HG03108 (cell line): ENCODE data around the gene LRRK2.

Source experiments
- ATAC-seq: cut with Tn5 transposase; IDR thresholded peaks from one replicate; pipeline ENCODE4 v1.9.1; 2021; ENCODE audit warnings: moderate library complexity; ENCODE audit not compliant: unreplicated experiment

The LRRK2 gene

DNA sequence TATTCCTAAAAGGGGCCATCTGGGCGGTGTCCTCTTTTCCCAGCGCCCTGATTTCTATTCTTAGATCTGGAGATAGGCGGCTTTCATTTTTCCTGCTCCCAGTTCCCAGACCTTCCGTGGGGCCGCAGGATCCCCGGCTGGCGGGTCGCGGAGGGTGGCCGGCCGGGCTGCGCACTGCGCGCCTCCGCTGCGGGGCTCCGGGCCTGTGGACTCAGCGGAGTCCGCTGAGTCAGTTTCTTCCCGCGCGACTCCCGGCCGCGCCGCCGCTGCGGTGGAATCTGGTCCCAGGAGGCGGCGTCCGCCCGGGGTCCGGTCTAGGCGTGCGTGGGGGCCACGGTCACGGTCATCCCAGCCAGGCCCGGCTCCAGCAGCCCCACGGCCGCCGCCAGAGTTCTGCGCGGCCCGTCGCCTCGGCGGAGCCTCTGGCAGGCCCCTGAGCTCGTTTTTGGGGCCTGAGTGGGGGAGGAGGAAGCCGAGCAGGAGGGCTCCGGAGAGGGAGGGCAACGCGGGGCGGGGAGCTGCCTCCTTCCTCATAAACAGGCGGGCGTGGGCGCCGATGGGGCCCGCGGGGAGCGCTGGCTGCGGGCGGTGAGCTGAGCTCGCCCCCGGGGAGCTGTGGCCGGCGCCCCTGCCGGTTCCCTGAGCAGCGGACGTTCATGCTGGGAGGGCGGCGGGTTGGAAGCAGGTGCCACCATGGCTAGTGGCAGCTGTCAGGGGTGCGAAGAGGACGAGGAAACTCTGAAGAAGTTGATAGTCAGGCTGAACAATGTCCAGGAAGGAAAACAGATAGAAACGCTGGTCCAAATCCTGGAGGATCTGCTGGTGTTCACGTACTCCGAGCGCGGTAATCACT is at the start of gene LRRK2:
Gene LRRK2 (plus strand): TSS at position 559 of the 853 bp plus-strand sequence. CDS start 135 bp downstream, at position 694.
- peak; percentile 35 for ATAC-seq

DNA sequence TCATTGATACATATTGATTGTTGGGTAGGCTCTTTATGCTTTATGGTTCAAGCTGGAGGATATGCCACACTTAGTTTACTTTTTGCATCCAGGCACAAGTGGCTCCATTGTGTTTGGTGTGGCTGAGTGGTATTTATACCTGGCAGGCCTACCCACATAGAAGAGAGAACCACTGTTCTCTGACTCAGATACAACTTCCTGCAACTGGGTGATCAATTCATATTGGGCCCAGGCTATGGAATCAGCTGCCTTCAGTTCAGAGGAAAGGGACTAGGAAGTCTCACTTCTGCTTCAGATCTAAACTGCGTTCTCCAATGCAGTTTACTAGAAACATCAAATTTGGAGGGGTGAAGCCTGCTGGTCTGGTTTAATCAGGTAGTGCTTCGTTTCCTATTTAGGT is 49.8 kb upstream of the LRRK2 start:
- ATAC-seq = no peak

DNA sequence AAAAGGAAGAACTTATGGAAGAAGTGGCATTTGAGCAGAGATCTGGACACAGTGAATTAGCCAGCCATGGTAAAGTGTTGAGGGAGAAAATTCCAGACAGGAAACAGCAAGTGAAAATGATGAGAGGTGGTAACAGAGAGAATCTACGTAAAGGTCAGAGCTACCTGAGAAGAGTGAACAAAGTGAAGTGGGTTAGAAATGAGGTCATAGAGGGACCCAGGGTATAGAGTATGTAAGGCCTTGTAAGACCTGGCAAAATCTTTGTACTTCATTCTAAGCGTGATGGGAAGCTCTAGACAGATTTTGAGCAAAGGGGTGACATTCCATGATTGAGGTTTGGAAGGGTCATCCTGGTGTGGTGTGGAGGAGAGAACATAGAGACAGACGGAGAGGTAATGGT is 49.3 kb upstream of the LRRK2 start:
- ATAC-seq = no peak

DNA sequence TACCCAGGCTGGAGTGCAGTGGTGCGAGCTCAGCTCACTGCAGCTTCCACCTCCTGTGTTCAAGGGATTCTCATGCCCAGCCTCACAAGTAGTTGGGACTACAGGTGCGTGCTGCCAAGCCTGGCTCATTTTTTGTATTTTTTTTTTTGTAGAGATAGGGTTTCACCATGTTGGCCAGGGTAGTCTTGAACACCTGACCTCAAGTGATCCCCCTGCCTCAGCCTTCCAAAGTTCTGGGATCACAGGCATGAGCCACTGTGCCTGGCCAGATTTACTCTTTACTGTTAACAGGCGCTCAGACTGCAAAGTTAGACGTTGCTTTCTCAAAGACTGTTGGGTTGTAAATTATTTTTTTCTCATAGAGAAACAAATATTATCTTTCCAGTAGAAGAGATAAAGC is 46.1 kb upstream of the LRRK2 start:
- no peak for ATAC-seq

DNA sequence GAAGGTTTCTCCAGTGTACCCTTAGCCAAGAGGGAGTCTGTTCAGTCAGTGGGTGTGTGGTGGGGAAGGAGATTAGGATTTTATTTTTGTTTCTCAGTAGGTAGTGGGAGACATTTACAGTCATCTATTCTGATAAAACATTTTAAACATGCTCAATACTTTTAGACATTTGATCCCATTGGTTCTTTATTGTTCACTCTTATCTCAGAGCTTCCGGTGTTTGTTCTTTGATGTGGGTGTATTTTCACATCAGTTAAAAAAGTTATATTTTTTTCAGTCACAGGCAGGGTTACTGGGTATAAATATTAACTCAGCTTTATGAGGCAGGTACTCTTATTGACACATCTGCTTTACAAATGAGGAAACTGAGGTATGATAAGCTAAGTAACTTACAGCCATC is 43.3 kb upstream of the LRRK2 start:
- ATAC-seq = no peak

DNA sequence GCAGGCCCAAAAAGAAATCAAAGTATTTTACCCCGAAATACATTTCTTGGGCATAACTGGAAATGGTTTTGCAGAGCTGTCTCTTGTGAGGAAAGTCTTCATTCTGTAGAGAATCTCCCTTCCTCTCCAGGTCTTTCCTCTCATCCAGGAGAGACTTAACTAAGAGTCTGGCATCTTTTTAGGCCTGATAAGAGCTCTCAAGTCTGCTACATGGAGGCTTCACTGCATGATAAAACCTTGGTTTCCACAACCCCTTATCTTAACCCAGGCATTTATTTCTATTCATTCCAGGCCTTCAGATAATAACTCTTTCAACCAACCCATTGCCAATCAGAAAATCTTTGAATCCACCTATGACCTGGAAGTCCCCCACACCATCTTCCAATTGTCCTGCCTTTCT is 41.1 kb upstream of the LRRK2 start:
- ATAC-seq = no peak

DNA sequence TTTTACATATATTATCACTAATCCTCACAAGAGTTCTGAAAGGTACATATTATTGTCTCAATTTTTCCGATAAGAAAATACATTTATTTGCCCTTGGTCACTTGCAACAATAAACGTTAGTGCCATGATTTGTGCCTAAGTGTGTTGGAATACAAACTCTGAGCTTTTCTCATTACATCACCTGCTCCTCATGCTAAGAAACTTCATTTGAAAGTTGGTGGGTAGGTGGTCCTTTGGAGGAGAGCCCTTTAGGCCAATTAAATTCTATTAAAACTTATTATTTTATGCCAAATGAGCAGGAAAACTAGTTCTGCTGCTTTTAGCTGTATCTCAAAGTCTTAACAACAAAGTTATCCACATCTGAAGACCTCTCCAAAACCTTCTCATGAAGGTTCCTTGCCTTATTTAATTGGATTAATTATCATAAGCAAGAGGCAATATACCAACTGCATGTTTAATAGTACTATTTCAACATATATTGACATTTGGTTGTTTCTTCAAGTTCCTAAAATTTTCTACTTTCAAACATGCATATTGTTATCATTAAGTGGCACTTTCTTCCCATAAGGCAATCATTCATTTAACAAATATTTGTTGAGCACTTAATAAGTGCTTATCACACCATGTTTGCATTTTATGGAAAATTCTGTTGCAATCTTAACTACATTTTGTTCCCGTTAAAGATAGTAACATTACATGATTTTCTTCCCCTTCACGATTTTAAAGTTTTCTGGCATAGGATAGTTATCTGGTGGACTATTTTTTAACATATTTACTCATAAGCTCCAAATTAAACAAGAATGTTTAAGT is 40.1 kb upstream of the LRRK2 start:
- ATAC-seq = no peak

DNA sequence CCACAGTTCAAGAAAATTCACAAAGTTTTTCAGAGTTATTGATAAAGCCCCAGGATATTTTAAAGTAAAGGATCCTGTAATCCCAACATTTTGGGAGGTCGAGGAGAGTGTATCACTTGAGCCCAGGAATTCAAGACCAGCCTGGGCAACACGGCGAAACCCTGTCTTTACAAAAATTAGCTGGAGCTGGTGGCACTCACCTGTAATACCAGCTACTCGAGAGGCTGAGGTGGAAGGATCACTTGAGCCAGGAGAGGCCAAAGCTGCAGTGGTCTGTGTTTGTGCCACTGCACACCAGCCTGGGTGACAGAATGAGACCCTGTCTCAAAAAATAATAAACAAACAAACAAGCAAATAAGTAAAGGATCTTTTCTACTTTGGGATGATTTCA is 39.5 kb upstream of the LRRK2 start:
- ATAC-seq = no peak

DNA sequence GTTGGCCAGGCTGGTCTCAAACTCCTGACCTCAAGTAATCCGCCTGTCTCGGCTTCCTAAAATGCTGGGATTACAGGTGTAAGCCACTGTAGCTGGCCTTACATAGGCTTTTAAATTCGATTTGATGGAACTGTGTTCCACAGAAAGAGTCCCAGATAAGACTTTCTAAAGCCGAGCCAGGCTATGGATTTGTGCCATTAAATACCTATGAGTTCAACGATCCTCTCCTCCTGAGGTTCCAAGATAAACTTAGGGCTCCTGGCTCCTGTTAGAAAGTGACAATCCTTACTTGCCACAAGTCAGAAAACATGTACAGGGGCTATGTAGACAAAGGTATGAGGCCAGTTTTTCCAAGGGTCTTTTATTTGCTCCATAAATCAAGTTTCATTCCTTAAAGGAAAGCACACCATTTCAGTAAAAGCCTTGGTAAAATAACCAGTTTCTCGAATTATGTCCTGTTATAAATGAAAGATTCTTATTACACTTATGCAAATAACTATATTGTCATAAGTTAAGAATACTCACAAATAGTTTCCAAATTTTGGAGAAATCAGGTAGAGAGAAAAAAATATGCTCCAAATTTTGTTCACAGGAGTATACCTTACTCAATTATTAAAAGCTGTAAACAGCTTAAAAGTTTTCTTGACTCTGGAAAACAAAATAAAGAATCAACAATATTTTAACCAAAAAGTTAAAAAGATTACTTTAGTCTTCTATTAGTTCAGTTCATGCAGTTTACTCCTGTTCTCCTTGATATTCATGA is 36.1 kb upstream of the LRRK2 start:
- no peak for ATAC-seq

DNA sequence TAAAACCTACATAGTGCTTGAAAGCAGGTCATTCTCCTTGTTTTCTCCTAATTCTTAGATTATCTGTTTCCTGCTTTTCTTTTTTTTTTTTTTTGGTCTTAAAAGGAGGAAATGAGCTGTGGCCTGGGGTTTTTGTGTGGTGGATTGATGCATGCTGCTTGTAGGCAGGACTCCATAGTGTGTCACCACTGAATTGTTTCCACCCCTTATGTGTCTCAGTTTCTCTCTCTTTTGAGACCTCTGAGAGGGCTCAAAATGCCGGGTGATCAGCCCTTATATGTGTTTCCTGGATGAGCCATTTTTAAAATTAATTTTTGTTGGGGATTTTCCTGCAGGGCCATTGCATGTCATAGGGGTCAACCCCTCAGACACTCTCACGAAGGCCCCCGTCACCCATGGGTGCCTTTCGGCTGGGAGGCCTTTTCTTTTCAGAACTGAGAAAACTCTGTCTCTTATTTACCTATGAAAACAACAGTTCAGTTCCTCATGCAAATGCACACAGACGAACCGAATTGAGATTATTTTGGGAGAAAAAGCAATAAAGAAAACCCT is 32.0 kb upstream of the LRRK2 start:
- peak; percentile 96 for ATAC-seq

DNA sequence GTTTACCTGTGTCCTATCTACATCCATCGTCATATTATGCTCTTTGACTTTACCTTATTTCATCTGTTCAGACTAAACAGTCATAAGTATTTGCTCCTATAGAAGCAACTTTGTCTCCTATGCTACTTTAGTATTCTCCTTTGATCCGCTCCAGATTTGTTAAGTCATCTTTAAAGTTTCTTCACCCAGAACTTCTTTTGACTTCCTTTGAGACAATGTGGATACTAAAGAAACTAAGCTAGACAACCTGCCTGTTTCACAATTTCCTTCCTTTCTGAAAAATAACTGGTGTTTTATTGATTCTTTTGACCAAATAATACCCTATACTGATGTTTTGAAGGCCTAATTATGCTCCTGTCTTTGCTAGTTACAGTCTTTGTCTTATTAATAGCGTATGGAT is 30.0 kb upstream of the LRRK2 start:
- no peak for ATAC-seq

DNA sequence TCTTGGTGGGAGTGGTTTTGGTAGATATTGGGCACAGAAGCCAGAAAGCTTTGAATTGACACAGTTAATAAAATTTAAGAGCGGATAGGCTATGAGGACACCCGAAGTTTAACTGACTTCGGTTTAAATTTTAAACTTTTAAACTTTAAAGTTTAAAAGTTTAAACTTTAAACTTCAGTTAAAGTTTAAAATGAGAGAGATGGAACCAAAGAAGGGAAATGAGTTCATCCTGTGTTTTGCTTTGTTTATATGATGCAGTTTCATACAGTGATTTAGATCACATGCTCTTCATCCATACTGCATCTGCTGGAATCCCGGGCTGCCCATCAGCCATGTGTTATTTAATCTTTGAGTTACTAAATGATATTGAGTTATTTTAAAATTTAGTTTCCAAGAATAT is 27.2 kb upstream of the LRRK2 start:
- ATAC-seq = no peak

DNA sequence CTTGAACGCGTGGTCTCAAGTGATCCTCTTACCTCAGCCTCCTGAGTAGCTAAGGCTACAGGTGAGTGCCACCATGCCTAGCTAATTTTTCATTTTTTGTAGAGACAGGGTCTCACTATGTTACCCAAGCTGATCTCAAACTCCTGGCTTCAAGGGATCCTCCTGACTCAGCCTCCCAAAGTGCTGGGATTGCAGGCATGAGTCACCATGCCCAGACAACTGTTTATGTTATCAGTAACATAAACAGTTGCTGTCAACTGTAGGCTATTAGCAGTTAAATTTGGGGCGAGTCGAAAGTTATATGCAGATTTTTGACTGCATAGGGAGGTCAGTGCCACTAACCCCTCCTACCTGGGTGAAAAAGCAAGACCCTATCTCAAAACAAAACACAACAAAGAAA is 26.2 kb upstream of the LRRK2 start:
- no peak for ATAC-seq

DNA sequence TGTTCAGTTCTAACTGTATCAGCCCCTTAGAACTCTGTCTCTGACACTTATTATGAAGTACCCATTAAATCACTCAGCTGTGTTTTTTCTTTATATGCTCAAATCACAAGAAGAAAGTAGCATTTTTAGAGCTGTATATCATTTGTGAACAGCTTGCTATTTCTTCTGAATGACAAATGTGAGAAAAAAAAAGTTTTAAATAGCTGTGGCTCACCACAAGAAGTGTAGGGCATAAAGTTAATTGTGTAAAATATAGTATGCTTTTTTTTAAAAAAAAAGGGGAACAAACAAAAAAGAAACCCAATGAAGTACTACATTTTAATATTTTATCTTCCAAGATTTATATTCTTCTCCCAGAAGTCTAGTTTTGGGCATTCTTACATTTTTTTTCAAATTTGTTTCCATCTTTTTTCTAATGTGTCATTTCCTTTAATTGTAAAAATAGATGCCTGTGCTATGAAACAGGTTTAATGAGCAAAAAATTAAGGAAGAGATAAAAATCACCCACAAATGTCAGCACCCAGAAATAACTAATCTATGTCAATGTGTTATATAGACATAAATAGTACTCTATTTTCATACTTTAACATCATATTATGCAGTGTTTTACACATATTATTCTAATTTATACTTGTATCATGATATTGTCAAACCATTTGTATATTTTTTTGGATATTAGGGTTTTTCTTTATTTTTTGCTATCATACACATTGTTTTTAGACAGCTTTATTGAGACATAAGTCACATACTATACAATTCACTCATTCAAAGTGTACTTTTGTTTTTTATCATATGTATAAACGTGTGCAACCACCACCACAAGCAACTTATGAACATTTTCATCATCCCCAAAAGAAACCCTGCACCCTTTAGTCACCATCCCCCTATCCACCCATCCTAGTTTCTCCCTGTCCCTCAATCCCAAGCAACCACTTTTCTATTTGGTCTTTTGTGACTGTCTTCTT is 22.4 kb upstream of the LRRK2 start:
- no peak for ATAC-seq

DNA sequence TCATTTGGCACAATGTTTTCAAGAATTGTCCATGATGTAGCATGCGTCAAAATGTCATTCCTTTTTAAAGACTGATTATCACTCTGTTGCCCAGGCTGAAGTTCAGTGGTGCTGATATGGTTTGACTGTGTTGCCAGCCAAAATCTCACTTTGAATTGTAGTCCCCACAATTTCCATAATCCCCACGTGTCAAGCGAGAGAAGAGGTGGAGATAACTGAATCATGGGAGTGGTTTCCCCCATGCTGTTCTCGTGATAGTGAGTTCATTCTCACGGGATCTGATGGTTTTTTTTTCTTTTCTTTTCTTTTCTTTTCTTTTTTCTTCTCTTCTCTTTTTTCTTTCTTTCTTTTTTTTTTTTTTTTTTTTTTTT is 21.8 kb upstream of the LRRK2 start:
- no peak for ATAC-seq

DNA sequence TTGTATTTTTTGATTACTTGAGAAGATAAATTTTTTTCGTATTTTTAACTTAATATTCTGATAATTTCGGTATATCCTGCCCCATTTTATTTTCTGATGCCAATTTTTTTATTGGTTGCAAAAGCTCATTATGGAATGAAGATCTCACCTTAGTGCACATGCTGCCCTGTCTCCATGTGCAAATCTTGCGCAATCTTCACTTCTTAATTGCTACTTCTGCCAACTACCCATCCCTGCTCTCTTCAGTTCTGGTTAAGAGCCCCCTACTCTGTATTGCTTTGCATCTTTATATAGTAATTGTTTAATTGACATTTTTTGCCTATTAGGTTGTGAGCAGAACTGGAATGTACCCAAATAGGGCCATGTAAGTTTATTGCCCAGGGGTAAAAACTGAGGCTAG is 20.5 kb upstream of the LRRK2 start:
- ATAC-seq = no peak

DNA sequence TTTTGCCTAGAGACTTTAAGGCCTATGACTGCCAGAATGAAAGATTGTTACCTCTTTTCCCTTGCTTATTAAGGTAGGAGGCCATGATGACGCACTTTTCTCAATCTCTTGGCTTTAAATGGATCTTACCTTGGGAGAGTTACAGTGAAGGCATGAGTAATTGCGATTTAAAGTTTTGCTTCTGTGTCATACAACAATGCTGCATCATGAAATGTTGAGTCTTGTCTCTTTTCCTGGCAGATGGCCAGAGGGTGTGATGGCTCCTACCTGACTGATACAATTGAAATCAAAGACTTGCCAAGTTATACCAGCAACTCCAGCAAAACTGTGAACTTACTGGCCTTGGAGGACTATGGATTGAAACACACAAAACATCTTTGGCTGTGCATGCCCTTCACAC is 17.2 kb upstream of the LRRK2 start:
- no peak for ATAC-seq

DNA sequence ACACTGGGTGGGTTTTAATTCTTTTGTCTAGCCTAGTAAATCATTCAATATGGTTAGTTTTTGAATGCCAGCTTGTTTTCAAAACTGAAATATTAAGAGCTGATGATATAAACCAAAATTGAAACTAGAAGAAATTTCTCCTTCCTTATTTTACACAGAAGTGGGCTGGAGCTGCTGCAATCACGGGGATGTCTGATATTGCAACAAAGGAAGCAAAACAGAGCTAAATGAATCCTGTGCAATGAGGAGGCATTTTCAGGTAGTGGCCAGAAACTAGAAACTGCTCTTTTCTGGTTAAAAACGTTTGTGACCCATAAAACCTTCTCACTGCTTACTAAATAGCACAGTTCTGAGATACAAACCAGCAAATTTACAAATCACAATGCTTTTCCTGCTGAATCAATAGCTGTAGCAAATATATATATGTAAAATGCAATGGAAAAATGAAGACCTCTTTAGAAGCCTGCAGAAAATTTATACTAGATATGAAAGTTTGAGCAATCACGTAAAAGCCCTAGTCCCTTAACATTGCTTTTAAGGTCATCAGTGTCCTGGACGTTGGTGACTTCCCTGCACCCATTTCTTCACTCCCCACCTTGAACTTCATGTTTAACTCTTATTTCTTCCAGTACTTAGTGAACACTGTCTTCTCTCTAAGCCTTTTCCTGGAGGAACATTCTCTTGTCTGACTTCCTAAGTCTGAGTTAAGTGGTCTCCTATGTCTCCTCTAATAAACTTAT is 15.9 kb upstream of the LRRK2 start:
- peak; percentile 95 for ATAC-seq

DNA sequence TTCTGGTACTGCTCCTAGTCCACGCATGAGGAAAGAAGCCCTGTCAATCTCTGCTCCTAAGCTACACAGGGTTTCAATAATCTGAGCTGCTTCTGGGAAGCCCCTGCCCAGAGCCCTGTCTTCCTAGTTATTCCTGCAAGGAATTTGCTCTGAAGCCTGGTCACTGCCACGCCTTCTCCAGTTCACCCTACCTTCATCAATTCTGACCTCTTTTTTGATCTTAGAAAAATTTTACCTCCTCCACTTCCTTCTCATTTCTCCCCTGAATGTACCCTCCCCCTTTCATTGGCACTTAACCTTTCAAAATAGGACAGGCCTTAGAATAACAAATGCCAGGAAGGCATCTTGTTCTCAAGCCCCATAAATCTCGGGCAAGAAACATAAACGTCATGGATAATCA is 14.9 kb upstream of the LRRK2 start:
- ATAC-seq = no peak
